Measurements from ENCODE around the gene EDIL3. TPM values are rescaled to one million over a fixed set of nuclear protein-coding genes. Genes with fewer than 3 reads are reported as not detected.

EDIL3 gene
- total and polyA plus RNA-seq, 2 of the 13 experiments (the other 11 are each of a cell fraction or from before 2014, with no cell fraction given), result 0.01 TPM; not detected in 1

GRCh38 chr5:83988293-83988685, 396.4 kb downstream of the EDIL3 start (continued):
- TF ChIP-seq ZBTB40 (IDR thresholded peaks at IDR 0.05), result no peak
- TF ChIP-seq ZBTB40 (CRISPR knock-in tag; IDR thresholded peaks at IDR 0.05), result no peak

- POLR2A ChIA-PET, result no interaction called here
- H3K79me2 ChIP-seq (ENCODE audit: insufficient read depth, low read length), result no peaks in the 10 kb centered on the region
- peak overlapping the region; percentile 40 for H2AFZ ChIP-seq (ENCODE audit: low read length)
- 5% methylated on average over 4 of the region's 4 CpGs for WGBS (ENCODE audit: low lambda C conversion rate)
- no peak overlapping the region for H3K27ac ChIP-seq (ENCODE audit: extremely low read length, insufficient read depth, low read length)
- intact Hi-C loops (cut with micrococcal nuclease; ENCODE audit: unreplicated experiment), result no loop called here
- H3K9ac ChIP-seq (ENCODE audit: insufficient read depth, low read depth, low read length), result no peak overlapping the region
- H3K9me3 ChIP-seq (ENCODE audit: low read length), result no peaks in the 10 kb centered on the region
- no peak for FAIRE-seq
- H3K4me1 ChIP-seq (ENCODE audit: insufficient read depth, low read length), result no peaks in the 10 kb centered on the region
- no peak overlapping the region for H3K4me2 ChIP-seq (ENCODE audit: low read depth, low read length)
- no peak overlapping the region for H3K4me3 ChIP-seq (replicated peaks in 1 of 3; ENCODE audit: insufficient read depth in 1 of 3, low read depth in 2 of 3, low read length in 3 of 3)
- in situ Hi-C loops (cut with HindIII; ENCODE audit: extremely low pct_ligation_motif_present, low pct_unique_long_range_greater_than_20kb), result no loop called here
- CTCF ChIA-PET (ENCODE audit: low intra/inter-chr PET ratio, low total read pairs), result no interaction called here
- H3K27me3 ChIP-seq (ENCODE audit: control insufficient read depth in 1 of 2, insufficient read depth in 2 of 2, low read length in 2 of 2), result no peaks in the 10 kb centered on the region
- no peak for ATAC-seq
- DNase-seq (ENCODE audit: low spot score), result no peak
- TF ChIP-seq MAFK (conservative IDR thresholded peaks at IDR 0.05 in 1 of 2, IDR thresholded peaks at IDR 0.05 in 1 of 2; ENCODE audit: low read length in 2 of 2), result peak; percentile 39 to 73; a peak in 3 of 4 replicates
- no peak for TF ChIP-seq ZNF562 (CRISPR knock-in tag; IDR thresholded peaks at IDR 0.05; ENCODE audit: borderline replicate concordance)
- TF ChIP-seq MAFF (IDR thresholded peaks at IDR 0.05; ENCODE audit: low read depth, low read length), result peak; percentile 56; the same call in 1 of the 2 replicates
- no TSS peak for BruUV-seq (replicated peaks)
- H3K36me3 ChIP-seq (replicated peaks in 1 of 2; ENCODE audit: control insufficient read depth in 1 of 2, insufficient read depth in 2 of 2, low read length in 2 of 2), result no peaks in the 10 kb centered on the region
- H4K20me1 ChIP-seq (ENCODE audit: insufficient read depth, low read length), result no peaks in the 10 kb centered on the region
Measured at GRCh38 chr5:83987513-83988292, 397.0 kb downstream of the EDIL3 start.

Measured in HepG2 (cell line).